GM10248 (cell line): ENCODE results near the gene RFXANK.
"Not testable (repeated sequence)": the region's sequence is repeated elsewhere in the genome, so short reads cannot be mapped to it uniquely, and the experiment has no call there.

Source experiments
- CTCF ChIA-PET: fragments of 300-600 bp; sonication (Branson Sonifier 250); formaldehyde crosslinking; extraction: SDS; loops from one replicate; lab custom pipeline; 2021; ENCODE audit warnings: antibody characterized with exemption; lab: Yijun Ruan, JAX
- POLR2A ChIA-PET: fragments of 350-650 bp; sonication (Branson Sonifier 250); formaldehyde crosslinking; extraction: SDS; loops from one replicate; lab custom pipeline; 2020; ENCODE audit warnings: antibody characterized with exemption; lab: Yijun Ruan, JAX
- DNase-seq: peaks from one replicate; pipeline ENCODE4 v3.0.0; 2012; ENCODE audit errors: extremely low spot score
- CTCF ChIP-seq: IDR thresholded peaks from 2 replicates; pipeline ENCODE4 v1.5.1; 2012; ENCODE audit warnings: mild to moderate bottlenecking, low read depth; ENCODE audit errors: extremely low read depth, missing control alignments, control extremely low read depth

The RFXANK gene

GRCh38 chr19:19147344-19147743, 44.7 kb upstream of the RFXANK start:
- CTCF ChIA-PET, result interaction anchor here (0.9 to 14.3 kb wide), 9 partner anchors 8 to 195 kb away, joined by 3 to 302 read pairs (median 8); partner anchors contain the start of genes BORCS8, MEF2B, NR2C2AP and RFXANK
- POLR2A ChIA-PET, result no interaction called here
- DNase-seq, result no peak
- TF ChIP-seq CTCF, result no peak

- POLR2A ChIA-PET, result interaction anchor here (1.4 kb wide), 1 partner anchor 26 kb away, joined by 4 read pairs; no protein-coding TSS in a partner anchor
- CTCF ChIA-PET, result interaction anchor here (0.7 to 14.3 kb wide), 5 partner anchors 9 to 77 kb away, joined by 3 to 302 read pairs (median 8); partner anchors contain the start of gene MEF2B
- not testable (repeated sequence) for DNase-seq
These were observed 43.6 kb upstream of the RFXANK start for GRCh38 chr19:19148504-19148903.

DNA sequence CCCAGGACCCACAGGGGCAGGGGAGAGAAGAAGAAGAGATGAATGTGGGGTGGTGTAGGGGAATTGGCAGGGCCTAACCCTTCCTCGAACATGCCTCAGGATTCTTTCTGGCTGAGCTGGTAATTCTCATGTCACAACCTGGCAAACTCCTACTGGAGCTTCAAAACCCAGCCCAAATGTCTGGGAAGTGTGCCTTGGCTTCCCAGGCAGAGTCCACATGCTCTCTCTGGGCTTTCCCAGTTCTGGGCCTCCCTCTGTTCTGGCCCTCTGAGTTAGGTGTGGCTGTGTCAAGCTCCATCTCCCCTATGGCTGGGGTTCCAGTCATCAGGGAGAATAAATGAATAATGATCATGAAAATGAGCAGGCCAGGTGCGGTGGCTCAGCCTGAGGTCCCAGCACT, 42.6 kb upstream of the RFXANK start:
- ChIA-PET POLR2A (no interaction called here), CTCF (interaction anchor here (1.3 to 14.3 kb wide), 4 partner anchors 9 to 75 kb away, joined by 3 to 302 read pairs (median 50); partner anchors contain the start of gene MEF2B)
- no peak for DNase-seq
- no peak for TF ChIP-seq CTCF

GRCh38 chr19:19151418-19151817, 40.6 kb upstream of the RFXANK start:
- peak; percentile 70 for DNase-seq
- ChIA-PET CTCF (interaction anchor here (14.3 kb wide), 1 partner anchor 21 kb away, joined by 302 read pairs; the partner anchor contains the start of gene MEF2B), POLR2A (interaction anchor here (0.6 kb wide), 1 partner anchor 263 kb away, joined by 3 read pairs; no protein-coding TSS in a partner anchor)
- TF ChIP-seq CTCF, result no peak

DNA sequence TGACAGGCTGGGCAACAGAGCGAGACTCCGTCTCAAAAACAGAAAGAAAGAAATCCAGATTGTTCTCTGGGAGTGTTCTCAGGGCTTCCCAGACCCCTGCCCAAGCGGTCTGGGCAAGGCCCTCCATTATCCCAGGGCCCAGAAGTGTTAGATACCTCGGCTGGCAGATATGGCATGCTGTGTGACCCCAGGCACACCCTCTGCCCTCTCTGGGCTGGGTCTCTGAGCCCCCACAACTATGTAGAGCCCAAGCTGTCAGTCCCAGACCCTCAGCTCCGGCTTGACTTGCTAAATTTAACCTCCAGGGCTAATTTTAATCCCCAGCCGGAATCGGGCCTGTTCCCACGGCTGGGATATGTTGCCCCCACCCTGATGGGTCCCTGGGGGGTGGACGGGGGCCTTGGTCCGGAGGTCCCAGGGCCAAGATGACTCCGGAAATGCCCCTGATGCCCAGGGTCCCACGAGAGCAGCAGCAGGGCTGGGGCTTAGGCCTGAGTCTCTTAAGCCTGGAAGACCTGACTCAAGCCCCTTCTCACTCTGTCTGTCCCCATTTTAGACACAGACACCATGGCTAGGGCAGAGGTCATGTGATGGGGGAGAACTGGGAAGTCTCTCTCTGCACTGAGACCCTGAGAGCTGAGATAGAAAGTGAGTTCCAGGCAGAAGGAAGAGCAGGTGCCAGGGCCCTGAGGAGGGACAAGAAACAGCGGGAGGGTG, 39.2 kb upstream of the RFXANK start:
- ChIA-PET CTCF (interaction anchor here (1.5 to 14.3 kb wide), 3 partner anchors 14 to 22 kb away, joined by 3 to 302 read pairs (median 32); partner anchors contain the start of gene MEF2B), POLR2A (no interaction called here)
- DNase-seq, result no peak
- no peak for TF ChIP-seq CTCF

GRCh38 chr19:19154768-19155494, 37.1 kb upstream of the RFXANK start:
- CTCF ChIA-PET, result interaction anchor here (0.7 to 8.4 kb wide), 6 partner anchors 7 to 25 kb away, joined by 3 to 93 read pairs (median 6); partner anchors contain the start of gene MEF2B
- DNase-seq, result no peak
- POLR2A ChIA-PET, result interaction anchor here (1.0 kb wide), 1 partner anchor 11 kb away, joined by 4 read pairs; no protein-coding TSS in a partner anchor
- no peak for TF ChIP-seq CTCF
